ENCODE results near the gene LRPAP1.
"Not testable (repeated sequence)": the region's sequence is repeated elsewhere in the genome, so short reads cannot be mapped to it uniquely, and the experiment has no call there.

DNA sequence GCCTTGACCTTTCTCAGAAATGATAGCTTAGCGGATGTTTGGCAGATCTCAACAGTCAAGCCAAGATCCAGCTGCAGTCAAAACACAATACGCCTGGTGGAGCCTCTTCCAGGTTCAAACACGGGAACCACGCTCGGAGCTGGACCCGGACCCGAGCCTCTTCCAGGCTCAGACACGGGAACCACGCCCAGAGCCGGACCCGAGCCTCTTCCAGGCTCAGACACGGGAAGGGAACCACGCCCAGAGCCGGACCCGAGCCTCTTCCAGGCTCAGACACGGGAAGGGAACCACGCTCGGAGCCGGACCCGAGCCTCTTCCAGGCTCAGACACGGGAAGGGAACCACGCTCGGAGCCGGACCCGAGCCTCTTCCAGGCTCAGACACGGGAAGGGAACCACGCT, 20.6 kb downstream of the LRPAP1 start:
- TF ChIP-seq, protein P1, sequence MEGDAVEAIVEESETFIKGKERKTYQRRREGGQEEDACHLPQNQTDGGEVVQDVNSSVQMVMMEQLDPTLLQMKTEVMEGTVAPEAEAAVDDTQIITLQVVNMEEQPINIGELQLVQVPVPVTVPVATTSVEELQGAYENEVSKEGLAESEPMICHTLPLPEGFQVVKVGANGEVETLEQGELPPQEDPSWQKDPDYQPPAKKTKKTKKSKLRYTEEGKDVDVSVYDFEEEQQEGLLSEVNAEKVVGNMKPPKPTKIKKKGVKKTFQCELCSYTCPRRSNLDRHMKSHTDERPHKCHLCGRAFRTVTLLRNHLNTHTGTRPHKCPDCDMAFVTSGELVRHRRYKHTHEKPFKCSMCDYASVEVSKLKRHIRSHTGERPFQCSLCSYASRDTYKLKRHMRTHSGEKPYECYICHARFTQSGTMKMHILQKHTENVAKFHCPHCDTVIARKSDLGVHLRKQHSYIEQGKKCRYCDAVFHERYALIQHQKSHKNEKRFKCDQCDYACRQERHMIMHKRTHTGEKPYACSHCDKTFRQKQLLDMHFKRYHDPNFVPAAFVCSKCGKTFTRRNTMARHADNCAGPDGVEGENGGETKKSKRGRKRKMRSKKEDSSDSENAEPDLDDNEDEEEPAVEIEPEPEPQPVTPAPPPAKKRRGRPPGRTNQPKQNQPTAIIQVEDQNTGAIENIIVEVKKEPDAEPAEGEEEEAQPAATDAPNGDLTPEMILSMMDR (IDR thresholded peaks at IDR 0.05): not testable (repeated sequence)
- TF ChIP-seq POLR2A (IDR thresholded peaks at IDR 0.05); POLR2AphosphoS5 (IDR thresholded peaks at IDR 0.05; ENCODE audit: insufficient read depth in 1 of 2, low read depth in 1 of 2): not testable (repeated sequence)

Data from vagina (tissue), 2 donors.